ENCODE results near the gene WNT8B.

WNT8B gene

GRCh38 chr10:100462709-100463108 is at the start of gene WNT8B:
WNT8B (plus strand) TSS chr10:100463009; CDS start chr10:100463169, 160 bp downstream.
- DNase-seq (ENCODE audit: low read depth) = no peak

- no peak for DNase-seq (ENCODE audit: low read depth)
Measured at GRCh38 chr10:100413173-100413572, 49.6 kb upstream of the WNT8B start.

DNA sequence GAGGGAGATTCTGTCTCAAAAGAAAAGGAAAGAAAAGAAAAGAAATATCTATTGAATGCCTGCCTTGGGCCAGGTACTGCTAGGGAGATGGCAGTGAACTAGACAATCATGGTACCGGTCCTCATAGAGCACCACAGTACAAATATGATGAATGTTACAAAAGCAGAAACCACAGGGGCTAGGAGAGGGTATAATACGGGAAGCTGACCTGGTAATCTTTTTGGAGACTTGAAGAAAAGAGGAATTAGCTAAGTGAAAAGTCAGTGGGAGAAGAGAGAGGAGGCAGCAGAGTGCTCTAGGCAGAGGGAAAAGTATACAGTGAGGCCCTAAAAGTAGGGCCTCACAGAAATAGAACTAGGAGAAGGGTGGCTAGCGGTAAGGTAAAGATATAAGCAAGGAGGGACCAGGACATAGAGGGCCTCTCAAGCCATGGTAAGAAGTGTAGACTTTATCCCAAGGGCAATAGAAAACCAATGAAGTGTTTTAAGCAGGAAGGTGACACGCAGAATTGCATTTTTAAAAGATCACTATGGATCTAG is 42.8 kb upstream of the WNT8B start:
- no peak for DNase-seq (ENCODE audit: low read depth)

GRCh38 chr10:100427374-100427773 is 35.4 kb upstream of the WNT8B start:
- no peak for DNase-seq (ENCODE audit: low read depth)

GRCh38 chr10:100433253-100434240 is 29.3 kb upstream of the WNT8B start:
- DNase-seq (ENCODE audit: low read depth) = peak; percentile 70

DNA sequence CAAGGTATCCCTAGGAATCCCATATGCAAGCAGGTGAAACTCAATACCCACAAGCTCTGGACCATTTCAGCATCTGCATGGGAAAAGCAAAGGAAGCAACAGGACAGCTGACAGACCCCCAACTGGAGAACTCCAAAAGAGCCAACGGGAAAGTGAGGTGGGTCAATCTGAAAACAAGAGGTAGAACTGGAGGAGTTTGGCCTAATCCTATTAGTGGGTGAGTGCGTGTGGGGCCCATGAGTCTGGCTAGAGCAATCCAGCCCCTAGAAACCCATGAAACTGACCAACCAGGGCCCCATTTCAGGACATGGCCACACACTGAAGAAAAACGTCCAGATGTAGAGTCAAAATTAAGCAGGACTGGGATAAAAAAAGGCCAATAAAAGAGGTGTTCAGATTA is 26.6 kb upstream of the WNT8B start:
- DNase-seq (ENCODE audit: low read depth) = no peak

GRCh38 chr10:100438674-100439315 is 24.0 kb upstream of the WNT8B start:
- DNase-seq (ENCODE audit: low read depth) = no peak

DNA sequence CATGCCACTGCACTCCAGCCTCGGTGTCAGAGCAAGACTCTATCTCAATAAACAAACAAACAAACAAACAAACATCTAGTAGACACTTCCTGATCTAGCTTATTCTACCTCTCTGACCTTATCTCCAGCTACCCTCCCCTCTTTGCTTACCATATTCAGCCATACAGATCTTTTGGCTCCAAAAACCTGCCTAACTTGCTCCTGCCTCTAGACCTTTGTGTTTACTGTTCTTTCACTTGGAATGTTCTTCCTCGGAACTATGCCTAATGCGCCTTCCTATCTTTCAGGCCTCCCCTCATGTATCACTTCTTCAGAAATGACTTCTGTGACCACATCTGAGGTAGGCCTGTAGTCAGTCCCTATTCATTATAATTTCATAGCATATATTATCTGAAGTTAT is 20.3 kb upstream of the WNT8B start:
- DNase-seq (ENCODE audit: low read depth) = no peak

GRCh38 chr10:100446130-100446761 is 16.6 kb upstream of the WNT8B start:
- no peak for DNase-seq (ENCODE audit: low read depth)

DNA sequence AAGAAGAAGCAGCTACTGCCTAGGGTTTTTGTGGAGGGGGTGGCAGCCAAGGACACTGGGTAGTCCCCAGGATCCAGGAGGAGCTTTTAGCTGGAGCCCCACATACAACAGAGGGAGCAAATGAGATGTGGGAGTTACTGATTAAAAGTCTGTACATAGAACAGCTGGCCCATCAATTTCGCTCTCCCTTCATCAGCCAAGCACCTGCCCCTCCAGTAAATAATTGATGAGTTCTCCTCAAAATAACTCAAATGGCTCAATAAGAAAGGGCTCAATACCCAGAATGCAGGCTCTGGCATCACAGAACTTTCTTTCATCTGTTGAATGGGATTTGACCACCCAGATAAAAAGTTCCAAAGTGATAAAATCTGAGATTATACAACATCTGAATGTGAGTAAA is 15.1 kb upstream of the WNT8B start:
- no peak for DNase-seq (ENCODE audit: low read depth)

DNA sequence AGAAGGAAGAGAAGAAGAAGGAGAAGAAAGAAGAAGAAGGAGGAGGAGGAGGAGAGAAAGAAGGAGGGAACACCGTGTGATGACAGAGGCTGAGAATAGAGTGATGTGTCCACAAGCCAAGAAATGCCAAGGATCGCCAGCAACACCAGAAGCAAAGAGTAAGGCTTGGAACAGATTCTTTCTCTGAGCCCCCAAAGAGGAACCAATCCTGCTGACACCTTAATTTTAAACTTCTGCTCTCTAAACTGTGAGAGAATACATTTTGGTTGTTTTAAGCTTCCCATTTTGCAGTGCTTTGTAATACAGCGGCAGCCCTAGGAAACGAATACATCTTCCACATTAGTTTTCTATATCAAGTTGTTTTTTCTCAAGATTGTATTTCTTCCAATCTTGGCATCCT is 13.9 kb upstream of the WNT8B start:
- DNase-seq (ENCODE audit: low read depth) = no peak

DNA sequence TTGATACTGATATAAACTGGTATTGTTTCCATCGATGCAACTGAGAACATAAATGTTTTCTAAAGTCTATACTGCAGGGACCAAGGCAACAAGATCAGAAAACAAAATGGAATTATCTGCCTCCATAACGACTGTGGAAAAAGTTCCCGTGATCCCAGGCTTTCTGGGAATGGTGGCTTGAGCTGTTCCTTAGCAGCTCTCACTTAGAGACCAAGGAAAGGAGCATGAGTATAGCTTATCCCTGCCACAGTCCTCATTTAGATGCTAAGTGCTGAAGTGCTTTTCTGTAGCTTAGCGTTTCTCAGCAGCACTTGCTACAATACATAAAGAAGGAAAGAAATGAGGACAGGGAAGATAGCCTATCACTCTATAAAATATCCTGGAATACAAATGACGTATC is 5.5 kb downstream of the WNT8B start:
- no peak for DNase-seq (ENCODE audit: low read depth)

- no peak for DNase-seq (ENCODE audit: low read depth)
Measured at GRCh38 chr10:100468978-100469377, 6.2 kb downstream of the WNT8B start.

GRCh38 chr10:100469756-100470155 is 6.9 kb downstream of the WNT8B start:
- DNase-seq (ENCODE audit: low read depth) = no peak

GRCh38 chr10:100470367-100470766 is 7.6 kb downstream of the WNT8B start:
- no peak for DNase-seq (ENCODE audit: low read depth)

GRCh38 chr10:100477970-100478369 is 15.2 kb downstream of the WNT8B start:
- DNase-seq (ENCODE audit: low read depth) = no peak

DNA sequence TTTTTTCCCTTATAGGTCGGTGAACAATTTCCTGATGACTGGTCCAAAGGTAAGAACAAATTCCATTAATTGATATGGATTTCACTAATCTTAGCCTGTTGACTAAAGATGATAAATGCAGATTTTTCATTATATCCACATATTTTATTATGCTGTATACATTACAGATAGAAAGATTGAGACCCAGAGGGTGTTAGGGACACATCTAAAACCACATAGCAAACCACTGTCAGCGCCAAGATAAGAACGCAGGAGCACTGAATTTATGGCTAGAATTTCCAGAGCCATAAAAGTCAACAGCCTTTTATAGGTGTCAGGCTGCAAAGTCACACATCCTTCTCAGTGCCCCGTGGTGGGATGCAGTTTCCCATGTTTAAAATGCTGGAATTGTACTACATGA is 16.2 kb downstream of the WNT8B start:
- no peak for DNase-seq (ENCODE audit: low read depth)

- DNase-seq (ENCODE audit: low read depth) = no peak
Measured at GRCh38 chr10:100480002-100480401, 17.2 kb downstream of the WNT8B start.

- peak; percentile 65 for DNase-seq (ENCODE audit: low read depth)
Measured at GRCh38 chr10:100481462-100482081, 18.8 kb downstream of the WNT8B start.

DNA sequence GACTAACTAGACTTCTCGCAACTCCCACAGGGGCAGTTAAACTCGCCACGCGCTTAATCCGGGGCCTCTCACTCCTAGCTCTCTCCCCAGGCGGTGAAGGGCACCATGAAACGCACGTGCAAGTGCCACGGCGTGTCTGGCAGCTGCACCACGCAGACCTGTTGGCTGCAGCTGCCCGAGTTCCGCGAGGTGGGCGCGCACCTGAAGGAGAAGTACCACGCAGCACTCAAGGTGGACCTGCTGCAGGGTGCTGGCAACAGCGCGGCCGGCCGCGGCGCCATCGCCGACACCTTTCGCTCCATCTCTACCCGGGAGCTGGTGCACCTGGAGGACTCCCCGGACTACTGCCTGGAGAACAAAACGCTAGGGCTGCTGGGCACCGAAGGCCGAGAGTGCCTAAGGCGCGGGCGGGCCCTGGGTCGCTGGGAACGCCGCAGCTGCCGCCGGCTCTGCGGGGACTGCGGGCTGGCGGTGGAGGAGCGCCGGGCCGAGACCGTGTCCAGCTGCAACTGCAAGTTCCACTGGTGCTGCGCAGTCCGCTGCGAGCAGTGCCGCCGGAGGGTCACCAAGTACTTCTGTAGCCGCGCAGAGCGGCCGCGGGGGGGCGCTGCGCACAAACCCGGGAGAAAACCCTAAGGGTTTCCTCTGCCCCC is 19.5 kb downstream of the WNT8B start:
- peak; percentile 36 for DNase-seq (ENCODE audit: low read depth)

- no peak for DNase-seq (ENCODE audit: low read depth)
Measured at GRCh38 chr10:100482834-100483185, 20.0 kb downstream of the WNT8B start.

Measured in non-pigmented ciliary epithelial cell (primary cell).